Stimulated activated CD4-positive, alpha-beta T cell treated with anti-CD3 and anti-CD28 coated beads, Interleukin-4, amount 100 ng/mL, for 1 hour (primary cell): Measurements from ENCODE around the gene ATP8A1.

Experiments
- DNase-seq: peaks from one replicate; pipeline ENCODE4 v3.0.0-alpha.2; 2020

ATP8A1 gene

GRCh38 chr4:42646999-42647541, 9.8 kb downstream of the ATP8A1 start:
- DNase-seq: no peak

DNA sequence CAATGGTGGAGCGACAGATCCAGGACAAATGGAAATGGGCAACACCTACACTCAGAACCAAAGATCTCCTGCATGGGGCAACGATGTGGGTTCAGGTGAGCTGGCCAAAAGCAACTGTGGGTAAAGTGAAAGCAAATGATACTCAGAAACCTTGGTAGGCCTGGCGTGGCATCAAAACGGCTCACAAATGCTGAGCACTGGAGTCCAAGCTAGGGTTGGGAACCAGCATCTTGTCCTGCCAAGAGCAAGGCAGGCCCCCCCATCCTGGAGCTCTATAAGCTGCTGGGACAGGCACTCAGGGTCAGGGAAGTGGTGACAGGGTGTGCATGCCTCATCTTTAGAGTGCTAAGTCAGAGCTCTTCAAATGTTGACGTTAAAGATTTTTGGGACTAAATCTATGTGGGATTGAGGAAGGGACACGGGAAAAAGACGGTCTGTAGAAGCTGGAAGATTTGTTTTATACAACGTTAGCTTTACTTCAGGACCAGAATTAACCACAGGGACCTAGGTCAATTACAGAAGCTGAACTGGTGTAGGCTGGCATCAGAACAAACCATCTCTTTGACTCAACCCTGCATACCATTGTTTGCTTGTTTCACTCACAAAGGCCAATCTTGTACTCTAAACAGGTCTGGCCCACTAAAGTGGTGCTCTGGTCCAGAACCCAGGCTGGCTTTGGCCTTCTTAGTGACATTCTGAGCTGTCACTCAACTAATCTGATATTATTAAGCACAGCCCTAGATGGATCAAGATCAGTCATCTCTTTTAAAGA, 10.7 kb downstream of the ATP8A1 start:
- no peak for DNase-seq

- no peak for DNase-seq
These were observed 12.0 kb downstream of the ATP8A1 start for GRCh38 chr4:42644897-42645296.

- no peak for DNase-seq
These were observed 13.2 kb downstream of the ATP8A1 start for GRCh38 chr4:42643685-42644084.

DNA sequence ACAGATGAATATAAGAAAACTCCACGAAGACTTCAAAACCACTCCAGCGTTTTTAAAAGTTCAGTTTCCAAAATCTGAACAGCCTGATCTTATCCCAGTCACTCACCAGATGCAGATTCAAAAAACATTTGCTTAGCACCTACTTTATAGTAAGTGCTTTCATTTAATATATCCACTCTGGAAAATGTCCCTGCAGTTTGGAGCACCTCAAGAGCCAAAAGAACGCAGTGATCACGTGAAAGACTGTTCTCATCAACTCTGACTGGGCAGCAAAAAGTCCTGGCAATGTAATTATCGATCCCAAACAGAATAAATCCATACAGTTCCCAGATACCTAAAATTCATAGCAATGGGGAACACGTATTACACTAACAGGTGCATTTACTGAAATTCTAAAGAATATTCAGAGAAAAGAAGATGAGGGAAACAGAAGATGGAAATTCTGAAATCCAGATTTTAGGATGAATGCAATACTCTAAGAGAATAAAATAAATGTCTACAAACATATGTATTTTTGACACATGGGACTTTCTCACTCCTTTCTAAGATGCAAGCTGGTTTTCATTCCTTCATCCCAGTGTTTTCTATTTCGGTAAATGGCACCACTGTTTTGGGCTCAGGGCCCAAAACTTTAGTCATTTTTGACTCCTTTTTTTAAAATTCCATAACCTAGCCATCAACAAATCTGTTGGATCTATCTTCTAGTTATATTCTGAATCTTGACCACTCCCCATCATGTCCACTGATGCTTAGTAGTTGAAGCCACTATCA, 13.9 kb downstream of the ATP8A1 start:
- DNase-seq: no peak

- DNase-seq: no peak
These were observed 14.7 kb downstream of the ATP8A1 start for GRCh38 chr4:42642101-42642797.

DNA sequence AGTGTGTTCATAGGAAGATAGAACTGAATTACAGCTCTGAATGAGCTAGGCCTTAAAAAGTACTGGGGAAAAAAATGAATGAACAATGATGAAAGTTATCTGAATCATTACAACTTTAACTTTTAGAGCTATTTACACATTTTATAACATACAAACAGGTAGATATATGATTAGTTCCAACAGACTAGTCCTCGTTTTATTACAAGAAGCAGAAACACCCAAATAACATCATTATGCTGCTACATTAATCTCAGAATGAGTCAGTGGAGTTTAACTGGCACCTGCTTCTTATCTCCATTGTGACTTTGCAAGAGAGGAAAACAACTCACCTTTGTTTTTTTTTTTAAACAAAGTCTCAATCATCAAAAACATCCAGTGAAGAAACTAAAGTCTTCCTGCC, 15.2 kb downstream of the ATP8A1 start:
- no peak for DNase-seq

DNA sequence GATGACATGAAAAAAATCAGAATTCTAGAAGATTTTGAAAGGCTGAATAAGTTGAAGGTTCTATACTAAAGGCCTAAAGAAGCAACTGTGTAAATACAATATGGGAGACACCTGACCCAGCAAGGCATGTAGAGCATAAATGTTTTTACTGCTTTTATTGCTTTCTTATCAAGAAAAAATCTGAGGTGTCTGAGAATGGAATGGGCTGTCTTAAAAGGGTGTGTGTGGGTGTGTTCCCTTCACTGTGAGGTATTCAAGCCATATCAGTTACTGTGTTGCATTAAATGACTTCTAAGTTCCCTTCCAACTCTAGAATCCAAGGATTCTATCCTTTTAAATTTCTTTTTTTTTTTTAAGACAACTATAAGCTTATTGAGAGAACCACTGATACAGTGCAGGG, 15.7 kb downstream of the ATP8A1 start:
- DNase-seq: no peak

DNA sequence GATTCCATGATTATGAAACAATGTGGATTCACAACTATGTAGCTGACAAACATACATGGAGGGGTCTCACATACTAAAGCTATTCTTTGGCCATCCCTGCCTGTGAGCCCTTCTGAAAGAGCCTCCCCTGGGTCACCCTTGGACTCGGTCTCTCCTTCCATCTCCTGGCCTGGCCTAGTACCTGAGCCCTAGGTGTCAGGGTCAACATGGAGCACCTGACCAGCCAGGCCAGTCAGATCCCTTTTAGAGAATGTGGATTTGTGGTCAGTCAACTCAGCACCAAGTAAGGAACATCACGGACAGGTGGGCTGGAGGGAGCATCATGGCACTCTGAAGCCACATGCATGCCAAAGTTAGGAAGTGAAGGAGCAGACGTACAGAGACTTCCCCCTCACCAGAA, 16.3 kb downstream of the ATP8A1 start:
- no peak for DNase-seq

GRCh38 chr4:42638993-42639392, 17.9 kb downstream of the ATP8A1 start:
- no peak for DNase-seq

DNA sequence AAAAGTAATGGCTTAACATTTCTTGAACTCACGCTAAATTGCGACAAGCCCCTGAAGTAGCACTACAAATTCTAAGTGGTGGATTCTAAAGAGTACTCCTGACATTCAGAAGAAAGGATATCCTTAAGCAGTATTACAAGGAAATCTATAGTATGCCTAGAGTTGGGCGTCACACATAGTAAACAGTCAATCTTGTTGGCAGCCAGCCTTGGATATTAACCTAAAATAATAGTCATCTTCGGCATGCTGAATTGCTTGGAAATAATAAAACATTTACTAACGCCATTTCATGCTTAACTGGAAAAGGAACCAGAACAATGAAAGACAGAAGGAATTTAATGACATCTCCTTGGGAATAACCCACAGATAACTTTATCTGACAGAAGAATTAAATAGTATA, 18.6 kb downstream of the ATP8A1 start:
- DNase-seq: no peak

DNA sequence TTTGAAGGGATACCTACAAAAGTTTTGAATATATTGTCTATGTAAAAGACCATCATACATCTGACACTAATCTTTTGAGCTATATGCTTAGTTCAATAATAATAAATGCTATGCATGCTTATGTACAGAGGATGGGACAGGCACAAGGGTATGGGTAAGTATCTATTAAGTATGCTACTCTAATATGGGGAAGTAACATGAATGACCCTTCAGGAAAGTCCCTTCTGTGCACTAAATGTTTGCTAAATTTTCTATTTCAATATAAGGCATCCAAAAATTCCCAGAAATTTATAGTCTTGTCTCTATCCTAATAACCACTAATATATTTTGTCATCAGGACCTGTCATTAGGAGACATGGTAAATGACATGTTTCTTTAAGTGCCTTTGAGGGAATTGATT, 19.0 kb downstream of the ATP8A1 start:
- DNase-seq: no peak

- no peak for DNase-seq
These were observed 19.8 kb downstream of the ATP8A1 start for GRCh38 chr4:42637104-42637503.

- no peak for DNase-seq
These were observed 20.3 kb downstream of the ATP8A1 start for GRCh38 chr4:42636645-42636949.

DNA sequence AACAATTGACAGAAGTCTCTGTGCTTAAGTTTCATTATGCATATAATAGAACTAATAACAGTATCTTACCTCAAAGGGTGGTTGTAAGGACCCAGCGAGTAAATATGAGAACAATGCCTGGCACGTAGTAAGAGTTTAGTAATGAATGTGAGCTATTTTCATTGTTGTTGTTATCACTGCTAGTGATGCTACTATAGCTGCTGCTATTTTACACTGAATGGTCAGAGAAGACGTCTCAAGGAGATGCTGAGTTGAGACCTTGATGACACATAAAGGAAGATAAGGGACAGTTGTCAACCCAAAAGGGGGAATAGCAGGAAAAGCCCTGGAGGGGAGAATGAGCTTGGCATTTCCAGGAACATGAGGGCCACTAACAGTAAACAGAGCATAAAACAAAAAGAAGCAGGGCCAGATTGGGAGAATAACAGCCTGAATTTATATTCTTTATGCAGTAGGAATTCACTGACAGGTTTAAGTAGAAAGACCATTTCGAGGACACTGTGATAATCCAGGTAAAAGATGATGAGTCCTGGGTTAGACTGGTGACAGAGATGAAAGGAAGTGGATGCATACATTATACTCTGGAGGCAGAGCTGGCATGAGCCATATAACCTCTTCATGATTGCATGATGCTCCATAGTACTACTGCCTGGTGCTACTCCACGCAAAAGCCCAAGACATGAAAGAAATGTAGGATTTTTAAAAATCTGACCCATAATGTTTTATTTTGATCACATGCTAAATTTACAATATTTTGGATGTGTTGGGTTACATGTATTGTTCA, 23.1 kb downstream of the ATP8A1 start:
- no peak for DNase-seq

- no peak for DNase-seq
These were observed 24.1 kb downstream of the ATP8A1 start for GRCh38 chr4:42632653-42633382.

DNA sequence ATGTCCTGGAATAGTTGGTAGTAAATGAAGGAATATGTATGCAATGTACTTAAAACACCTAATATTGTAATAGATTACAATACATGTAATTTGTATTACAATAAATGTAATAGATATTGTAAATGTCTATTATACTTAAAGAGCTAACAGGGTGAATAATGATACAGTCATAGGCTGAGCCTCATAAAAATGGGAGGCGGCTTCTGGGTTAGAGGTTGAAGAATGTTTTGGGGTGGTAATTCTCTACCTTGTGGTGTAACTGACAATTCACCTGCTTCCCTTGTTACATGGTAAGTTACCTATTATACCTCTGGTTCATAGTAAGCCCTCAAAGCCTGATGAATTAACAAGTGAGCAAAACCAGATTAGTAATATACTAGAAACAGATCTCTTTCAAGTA, 26.0 kb downstream of the ATP8A1 start:
- DNase-seq: no peak

DNA sequence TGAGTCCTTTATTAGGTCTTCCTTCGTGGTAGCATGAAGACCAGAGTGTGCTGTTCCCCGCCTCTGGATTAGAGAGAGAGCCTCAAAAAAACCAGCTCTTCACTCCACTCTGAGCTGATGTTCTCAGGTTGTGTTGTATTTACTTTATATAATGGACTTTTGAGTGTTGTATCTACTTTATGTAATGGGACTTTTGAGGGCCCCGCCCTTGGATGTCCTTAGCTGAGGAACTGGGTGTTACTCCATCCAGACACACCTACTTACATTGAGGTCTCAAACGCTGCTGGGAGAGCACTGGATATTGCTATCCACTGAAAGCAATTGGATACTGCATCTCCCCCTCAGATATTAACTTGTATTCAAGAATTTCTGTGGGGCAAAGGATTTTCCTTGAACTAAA, 28.2 kb downstream of the ATP8A1 start:
- no peak for DNase-seq

GRCh38 chr4:42627885-42628646, 28.8 kb downstream of the ATP8A1 start:
- DNase-seq: peak; percentile 16

DNA sequence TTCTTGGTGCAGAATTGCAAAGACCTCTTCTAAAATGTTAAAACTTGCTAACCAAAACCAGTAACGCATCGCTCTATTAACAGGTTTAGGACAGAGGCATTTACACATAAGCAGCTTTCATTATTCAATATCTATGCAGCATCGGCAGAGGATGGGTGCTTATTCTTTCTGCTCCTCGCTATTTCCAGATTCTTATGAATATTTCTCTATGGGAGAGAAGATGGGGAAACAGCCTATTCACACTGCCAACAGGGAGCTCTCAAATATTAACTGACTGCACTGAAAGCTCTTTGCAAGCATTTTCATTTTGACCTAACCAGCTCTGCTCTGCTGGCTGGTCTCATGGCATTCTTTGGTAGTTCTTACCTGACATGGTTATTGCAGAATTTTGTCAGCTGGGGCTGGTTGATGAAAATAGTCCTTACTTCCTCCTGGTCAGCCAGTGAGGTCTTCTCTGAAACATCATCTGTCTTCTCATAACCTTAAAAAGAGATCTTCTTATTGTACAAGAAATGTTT, 30.2 kb downstream of the ATP8A1 start:
- no peak for DNase-seq

DNA sequence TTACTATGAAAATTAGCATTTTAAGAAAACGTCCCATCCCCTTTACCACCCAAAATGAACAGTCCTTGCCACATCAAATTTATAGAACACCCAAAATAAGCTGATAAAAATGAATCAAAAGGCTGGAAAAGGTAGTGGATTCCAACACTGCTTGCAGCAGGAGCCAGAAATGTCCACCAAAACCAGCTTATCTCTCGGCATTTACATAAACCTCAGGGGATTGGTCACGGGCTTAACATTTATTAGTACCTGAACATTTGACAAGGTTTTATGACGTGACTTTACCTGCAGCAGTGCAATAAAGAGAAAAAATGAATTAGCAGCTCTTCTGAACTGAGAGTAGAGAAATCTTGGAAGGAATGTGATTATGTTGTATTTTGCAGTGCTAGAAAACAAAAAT, 31.6 kb downstream of the ATP8A1 start:
- DNase-seq: no peak
